ENCODE data around the gene AAGAB.
"Not testable (repeated sequence)": the region's sequence is repeated elsewhere in the genome, so short reads cannot be mapped to it uniquely, and the experiment has no call there.

AAGAB gene

DNA sequence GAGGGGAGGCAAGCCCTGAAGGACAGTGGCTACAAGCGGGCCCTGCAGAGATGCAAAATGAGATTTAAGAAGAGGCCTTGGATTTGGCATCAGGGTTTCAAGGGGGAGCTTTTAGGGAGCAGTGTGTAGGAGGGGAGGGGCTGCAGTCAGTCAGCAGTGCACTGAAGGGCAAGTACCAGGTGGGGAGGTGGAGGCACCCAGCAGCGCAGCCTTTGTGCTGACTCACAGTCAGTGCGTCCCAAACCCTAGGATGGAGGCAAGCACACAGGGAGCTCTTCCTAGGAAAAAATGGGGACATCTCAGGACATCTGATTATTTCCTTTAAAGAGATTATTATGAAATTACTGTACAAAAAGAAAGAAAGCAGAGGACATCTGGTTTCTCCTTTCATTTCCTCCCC is 80.0 kb downstream of the AAGAB start:
- DNase-seq, result no peak

DNA sequence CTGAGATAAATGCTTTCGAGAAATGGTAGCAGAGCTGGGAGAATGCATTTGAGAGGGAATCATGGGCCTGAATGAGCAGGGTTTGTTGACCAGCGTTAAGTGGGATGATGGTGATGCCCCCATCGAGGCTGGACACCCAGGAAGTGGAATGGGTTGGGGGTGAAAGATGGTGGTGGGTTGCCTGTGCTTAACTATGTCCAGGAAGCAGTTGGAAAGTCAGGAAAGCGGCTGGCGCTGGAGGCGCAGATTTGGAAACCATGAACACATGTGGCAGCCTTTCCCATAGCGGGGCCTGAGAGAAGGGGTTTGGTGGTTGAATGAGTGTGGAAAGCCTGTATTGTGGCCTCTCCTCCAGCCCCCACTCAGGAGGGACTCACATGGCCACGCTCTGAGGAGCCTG is 80.7 kb downstream of the AAGAB start:
- no peak for DNase-seq

DNA sequence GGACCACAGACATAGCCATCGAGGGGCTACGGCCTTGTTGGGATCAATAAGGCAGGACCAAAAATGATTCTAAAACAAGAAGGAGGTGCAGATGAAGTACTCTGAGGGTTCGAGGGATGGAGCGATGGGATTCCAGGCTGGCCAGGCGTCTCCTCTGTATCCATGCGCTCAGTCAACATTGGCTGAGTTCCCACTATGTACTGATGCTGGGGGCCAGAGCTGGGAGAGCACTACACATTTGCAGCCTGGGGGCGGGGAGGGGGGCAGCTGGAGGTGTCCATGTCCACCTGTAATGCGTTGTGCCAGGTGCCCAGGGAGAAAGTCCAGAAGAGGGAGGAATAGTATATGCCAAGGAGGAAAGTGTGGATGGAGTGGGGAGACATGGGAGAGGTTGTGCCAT is 81.5 kb downstream of the AAGAB start:
- no peak for DNase-seq

DNA sequence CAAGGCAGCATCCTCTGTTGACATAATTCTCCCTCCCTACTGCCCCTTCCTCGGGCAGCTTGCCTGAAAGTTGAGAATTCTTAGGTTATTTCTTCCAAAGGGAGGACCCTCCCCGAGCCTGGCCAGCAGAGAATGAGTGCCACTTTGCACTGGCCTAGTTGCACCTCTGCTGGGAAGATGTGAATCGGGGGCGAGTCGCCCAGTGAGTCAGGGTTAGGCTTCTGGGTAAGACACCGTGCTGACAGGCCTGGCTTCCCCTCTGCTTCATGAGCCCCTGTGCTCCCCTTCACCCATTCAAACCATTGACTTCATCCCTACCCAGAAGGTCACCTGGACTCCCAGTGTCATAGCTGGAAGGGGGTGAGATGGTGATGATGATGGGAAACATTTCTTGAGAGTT is 82.3 kb downstream of the AAGAB start:
- no peak for DNase-seq

DNA sequence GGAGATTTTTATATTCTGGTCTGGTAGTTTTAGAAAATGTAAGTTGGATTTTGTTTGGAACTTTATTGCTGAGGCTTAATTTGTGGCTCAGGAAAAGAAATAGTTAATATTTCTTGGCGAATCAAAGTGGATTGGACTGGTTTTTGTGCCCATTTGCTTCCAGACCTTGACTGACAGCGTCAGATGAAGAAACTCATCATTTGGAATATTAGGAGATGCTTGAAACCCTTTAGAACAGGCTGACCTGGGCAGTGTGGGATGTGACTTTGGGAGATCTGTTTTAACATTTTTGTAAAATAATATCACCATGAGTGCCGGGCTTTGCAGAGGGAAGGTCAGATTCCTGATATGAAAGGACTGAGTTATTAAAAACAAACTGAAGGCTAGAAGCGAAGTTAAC is 83.0 kb downstream of the AAGAB start:
- DNase-seq, result no peak

DNA sequence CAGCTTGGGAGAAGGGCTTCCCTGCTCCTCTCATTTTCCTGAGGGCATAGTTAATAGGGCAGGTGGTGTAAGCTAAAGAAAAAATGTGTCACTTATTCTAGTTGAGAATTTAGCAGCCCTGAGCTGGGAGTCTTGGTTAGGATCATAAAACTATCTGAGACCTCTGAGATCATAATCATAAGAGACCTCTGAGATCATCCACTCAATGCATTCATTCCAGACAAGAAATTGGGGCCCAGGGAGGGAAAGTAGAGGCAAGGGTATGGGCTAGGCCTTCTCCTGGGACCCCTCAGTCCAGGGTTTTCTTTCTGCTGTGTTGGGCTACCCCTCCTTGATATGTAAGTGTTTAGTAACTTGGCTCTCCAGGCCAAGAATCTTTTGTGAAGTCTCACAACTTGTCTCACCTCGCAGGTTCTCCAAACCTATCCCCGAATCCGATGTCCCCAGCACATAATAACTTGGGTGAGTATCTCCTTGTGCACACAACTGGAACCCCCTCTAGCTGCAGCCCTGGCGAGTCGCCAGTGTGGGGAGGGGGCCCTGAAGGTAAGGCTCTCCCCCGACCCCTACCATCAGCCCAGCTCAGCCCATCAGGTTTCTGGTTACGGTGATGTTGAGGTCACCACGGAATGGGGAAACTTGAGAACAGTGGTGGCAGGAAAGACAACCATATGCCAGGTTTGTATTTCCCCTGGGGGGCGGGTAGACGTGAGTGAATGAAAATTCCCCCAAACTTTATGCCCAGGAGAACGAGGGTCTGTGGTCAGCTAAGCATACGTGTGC is 84.1 kb downstream of the AAGAB start:
- no peak for DNase-seq

DNA sequence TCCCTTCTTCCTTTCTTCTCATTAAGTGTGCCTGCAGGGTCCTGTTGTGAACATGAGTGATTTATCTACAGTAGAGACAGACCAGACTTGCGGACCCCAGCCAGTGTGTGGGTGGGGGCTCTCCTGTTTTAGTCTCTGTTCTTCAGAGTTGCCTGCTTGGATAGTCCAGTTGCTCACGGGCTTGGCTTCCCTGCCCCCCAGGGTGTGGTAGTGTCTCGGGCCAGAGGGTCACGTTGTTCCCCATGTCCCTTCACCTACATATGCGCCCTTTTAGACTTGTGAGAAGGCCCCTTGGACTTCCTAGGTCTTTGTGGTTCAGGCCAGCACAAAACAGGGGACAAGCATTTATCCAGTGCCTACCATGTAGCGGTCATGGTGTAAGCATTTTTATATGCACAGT is 85.8 kb downstream of the AAGAB start:
- DNase-seq, result no peak

DNA sequence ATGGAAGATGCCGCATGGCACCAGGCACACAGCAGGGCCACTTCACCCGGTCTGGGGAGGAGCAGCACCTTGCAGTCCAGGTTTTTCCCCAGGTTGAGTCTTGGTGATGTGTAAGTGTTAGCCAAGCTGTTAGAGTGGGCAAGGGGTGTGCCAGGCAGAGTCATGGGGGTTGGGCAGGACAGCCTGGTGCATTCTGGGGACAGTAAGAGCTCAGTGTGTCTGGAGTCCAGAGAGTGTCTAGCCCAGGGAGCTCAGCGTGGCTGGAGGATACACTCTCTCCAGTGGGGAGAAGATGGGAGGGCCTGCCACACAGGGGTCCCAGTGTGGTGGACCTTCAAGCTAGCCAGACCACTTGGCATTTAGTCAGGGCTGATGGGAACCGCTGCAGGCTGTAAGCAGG is 87.4 kb downstream of the AAGAB start:
- DNase-seq, result no peak

DNA sequence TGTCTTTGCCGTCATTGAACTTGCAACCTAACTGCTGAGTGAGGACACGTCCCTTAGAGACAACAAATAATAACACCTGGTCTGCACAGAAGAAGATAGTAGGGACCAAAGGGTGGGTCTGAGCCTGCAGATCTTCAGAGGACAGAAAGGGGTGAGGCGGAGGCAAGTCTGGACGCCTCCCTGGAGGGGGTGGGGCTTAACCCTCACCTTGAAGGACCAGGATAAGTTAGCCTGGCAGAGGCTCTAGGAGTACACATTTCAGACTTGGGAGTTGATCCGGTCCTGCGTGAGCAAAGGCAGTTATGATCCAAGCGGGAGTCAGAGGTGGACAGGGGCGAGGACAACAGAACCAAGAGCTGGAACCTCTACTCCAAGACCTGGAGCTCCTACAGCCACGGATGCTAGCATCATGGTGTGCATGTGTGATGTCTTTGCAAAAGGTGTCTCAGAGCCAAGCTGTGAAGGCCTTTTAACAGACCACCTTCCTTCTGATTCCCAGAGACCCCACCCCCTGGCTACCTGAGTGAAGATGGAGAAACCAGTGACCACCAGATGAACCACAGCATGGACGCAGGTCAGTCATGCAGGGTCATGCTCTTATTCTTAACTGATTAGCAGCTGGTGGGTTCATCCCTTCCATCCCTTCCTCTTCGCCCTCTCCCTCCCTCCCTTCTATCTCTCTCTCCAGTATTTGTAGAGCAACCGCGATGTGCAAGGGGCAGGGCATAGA is 88.0 kb downstream of the AAGAB start:
- no peak for DNase-seq

DNA sequence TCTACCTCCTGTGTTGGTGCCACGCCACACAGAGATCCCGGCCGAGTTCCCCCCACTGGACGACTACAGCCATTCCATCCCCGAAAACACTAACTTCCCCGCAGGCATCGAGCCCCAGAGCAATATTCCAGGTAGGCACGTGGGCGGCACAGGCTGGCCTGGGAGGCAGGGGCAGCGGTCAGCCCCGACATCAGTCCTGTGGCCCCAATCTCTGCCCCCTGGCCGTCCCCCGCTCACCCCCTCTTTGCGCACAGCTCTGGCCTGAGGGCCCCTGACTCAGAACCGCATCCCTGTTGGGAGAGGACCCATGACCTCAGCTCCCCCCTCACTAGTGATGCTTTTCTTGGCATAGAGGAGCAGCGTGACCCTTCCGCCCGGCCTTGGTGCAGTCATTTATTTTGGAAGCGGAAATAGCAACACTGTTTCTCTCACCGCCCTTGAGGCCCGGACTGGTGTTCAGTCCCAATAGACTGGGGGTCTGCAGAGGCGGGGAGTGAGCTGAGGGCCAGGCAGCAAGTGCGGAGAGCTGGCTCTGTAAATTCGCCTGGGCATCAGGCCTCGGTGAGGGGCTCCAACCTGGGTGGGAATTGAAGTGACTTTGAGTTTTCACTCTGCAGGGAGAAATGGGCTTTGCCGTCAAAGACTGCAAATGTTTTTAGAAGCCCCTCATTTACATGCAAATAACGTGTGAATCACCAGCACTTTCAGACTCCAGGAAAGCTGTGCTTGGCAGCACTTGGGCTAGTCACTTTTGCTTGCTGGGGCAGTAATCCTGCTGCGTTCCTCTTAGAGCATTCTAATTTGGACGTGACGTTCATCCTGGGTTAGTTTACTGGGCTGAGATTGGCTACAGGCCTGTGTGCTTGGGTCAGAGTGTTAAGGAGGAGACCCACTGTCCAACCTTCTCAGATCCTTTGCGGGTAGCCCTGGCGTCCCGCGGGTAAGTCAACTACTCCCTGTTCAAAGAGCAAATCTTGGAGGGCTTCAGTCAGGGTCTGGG is 88.9 kb downstream of the AAGAB start:
- peak in 9 of 56 donors; percentile 17 to 54 (median 38) for DNase-seq

DNA sequence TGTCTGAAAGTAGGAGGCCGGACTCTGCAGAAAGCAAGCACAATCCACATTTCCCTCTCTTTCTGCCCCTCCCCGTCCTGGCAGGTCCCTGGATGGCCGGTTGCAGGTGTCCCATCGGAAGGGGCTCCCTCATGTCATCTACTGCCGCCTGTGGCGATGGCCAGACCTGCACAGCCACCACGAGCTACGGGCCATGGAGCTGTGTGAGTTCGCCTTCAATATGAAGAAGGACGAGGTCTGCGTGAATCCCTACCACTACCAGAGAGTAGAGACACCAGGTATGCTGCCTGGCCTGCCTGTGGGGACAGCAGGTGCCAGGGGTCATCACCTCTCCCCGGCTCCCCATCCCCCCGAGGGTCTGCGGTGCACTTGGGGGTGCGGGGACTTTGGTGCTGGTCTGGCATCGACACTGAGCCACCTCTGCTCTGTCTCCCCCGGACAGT is 89.6 kb downstream of the AAGAB start:
- DNase-seq, result no peak

DNA sequence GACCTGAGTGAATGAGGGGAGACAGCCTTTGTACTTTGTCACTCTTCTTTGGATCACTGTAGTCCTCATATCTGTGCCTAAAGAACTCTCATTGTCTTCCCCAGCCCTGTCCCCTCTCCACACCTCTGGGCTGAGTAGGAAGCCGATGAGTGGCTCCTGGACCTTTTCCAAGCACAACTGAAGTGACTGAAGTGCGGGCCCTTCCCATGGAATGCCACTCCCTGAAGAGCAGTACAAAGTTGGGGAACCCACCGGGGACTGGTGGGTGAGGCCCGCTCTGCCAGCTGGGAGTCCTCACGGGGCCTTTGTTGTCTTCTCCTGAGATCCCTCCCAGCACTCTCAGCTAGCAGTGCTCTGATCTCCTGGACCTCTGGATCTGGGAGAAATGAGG is 90.1 kb downstream of the AAGAB start:
- DNase-seq, result no peak

DNA sequence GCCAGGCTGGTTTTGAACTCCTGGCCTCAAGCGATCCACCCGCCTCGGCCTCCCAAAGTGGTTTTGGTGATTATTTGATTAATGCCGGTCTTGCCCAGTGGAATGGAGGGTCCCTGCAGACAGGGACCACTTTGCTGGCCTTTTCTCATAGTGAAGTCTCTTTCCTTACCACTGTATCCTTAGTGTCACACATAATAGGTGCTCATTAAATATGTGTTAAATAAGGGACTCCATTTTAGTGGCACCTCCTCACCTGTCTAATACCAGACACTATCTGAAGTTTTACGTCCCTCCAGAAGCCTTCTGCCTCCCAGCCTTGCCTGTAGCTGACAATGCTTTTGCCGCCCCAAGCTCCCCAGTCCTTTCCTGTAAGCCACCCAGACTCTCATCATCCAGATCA is 91.3 kb downstream of the AAGAB start:
- no peak for DNase-seq

DNA sequence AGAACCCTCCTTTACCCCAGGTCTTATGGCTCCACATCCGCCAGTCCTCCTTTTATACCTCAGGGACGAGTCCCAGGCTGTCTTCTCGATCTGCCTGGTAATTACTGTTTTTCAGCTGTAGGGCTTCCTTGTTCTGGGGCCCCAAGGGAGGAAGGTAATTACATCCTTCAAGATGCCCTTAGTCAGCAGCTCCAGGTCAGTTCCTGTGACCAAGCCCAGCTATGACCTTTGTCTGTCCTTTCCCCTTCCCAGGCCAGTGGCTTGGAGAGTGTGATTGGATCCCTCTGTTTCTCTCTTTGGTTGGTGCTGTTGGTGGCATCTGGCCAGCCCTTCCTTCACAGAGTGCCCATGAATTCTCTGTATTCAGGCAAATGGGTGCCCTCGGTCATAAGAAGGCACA is 92.6 kb downstream of the AAGAB start:
- DNase-seq, result no peak

DNA sequence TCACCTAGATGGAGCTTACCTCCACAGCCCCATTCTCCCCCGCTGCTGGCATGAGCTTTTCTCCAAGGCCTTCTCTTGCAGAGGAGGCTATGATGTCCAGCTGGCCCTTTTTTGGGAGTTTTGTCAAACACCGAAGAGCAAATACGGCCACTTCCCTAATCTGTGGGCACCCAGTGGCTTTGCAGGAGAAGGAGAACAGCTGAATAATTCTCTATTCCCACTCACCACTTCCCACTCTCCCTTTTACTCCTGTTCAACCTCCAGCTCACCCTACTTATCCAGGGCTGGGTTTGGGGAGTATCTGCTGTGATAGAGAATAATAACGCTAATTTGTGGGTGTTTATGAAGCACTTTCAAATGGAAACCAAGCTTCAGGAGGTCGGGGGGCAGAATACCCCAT is 93.0 kb downstream of the AAGAB start:
- peak in 1 of 56 donors; percentile 48 for DNase-seq

DNA sequence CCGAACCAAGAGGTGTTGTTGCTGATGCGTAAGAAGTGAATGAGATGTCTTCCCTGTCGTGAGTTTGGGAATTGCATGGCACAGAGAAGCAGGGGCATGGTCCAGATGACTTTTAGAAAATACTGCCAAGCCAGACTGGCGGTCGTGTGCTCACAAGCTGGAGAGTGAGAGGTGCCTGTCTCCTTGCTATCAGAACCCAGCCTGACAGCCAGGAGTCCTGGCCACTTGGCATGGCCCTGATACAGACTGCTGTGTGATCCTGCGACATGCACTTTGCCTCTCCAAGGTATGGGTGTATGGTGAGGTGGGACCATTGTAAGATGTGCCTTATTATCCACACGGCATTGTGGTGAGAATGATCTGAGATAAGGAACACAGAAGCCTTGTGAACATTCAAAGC is 96.1 kb downstream of the AAGAB start:
- no peak for DNase-seq

DNA sequence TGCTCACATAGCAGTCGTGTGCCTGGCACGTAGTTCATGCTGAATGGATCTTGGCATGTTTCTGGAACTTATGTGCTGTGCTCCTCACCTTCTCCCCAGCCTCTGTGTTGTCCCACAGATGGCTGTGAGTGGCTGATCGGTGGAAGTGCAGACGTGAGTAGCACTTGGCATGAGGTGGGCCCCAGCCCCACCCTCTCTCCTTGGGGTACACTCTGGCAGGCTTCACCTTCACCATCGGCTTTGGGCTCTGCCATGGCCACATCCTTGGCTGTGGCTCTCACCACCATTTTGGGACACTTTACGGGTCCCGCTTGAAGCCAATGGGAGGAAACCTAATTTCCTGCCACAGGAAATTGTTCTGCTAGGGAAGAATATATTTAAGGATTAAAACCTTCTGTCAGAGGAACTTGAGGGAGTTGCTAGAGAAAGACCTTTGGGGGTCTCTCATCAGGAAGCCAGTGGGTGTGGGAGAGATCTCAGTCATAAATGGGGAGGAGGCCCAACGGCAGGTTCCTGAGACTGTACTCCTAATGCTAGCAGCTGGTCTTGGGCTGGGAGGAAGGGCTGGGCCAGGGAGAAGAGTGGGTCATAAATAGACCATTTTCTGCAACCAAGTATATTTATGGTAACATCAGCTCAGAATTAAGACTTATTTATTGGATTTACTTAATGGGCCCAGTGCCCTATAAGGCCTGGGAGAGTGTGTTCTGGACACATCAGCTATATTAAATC is 96.8 kb downstream of the AAGAB start:
- no peak for DNase-seq

DNA sequence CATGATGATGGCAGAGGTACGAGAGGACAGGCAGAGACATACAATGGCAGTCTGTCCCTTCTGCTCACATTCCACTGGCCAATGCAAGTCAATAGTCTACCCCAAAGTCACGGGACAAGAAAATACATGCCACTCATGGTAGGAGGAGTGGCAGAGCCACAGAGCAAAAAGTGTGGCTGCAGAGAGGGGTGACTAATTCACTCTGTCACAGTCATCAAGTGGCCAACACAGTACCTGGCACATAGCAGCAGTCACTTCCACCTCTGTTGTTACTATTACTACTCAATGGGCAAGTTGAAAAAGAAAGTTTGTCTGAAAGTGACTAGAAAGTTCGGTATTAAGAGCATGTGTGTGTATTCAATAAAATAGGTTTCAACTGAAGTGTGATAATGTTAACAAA is 97.6 kb downstream of the AAGAB start:
- DNase-seq, result no peak

DNA sequence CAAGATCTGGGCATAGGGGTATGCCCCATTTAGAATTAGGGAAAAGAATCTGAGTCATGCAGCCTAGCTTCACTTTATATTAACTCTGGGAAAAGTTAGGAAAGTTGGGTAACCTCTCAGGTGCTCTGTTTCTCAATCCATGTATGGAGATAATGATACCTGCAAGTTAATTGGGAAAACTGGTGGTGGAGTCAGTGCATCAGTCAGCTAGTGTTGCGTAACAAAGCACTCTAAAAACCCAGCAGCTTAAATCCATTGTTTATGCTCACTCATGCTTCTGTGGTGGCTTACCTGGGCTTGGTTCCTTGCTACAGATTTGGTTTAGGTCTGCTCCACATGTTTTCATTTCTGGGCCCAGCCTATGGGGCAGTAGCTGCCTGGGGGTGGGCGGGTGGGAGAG is 98.0 kb downstream of the AAGAB start:
- DNase-seq, result no peak

DNA sequence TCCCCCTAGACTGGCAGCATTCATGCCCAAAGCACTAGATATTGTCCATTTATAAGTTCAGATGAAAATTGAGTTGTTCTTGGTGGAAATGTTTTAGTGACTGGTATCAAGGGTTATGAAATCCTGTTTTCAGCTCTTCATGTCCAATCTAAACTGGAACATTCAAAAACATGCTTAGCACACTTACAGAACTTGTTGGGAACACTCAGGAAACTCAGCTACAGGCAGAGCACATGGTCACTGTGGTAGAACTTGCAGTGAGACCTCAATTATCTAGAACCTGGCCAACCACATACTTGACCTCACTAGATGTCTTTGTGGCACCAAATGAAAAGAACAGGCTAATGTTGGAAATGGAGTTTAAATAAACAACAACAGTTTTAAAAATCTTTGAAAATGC is 100.2 kb downstream of the AAGAB start:
- no peak for DNase-seq

DNA sequence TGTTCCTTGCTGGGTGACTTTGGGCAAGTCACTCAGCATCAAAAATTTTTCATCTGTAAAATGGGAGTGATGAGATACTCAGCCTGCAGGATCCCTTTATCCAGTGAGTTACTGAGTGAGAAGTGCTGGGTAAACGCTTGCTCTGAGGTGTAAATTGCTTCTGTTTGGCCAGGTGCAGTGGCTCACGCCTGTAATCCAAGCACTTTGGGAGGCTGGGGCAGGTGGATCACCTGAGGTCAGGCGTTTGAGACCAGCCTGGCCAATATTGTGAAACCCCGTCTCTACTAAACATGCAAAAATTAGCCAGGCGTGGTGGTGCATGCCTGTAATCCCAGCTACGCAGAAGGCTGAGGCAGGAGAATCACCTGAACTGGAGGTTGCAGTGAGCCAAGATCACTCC is 101.4 kb downstream of the AAGAB start:
- not testable (repeated sequence) for DNase-seq

Measured in nucleus accumbens (tissue), 56 donors.